A549 (cell line): ENCODE measurements around the gene UBE2G2. TPM values are rescaled to one million over a fixed set of nuclear protein-coding genes. Genes with fewer than 3 reads are reported as not detected.

Experiments
- ATAC-seq, 2 experiments: fragments of 200-7000 bp in 1 of 2; fragments of >200 bp in 1 of 2; cut with Nextera tagmentation in 1 of 2; cut with Tn5 transposase in 1 of 2; 3 replicates each; pipeline versions ENCODE4 v1.8.0 to v1.9.1; 2018 to 2020; ENCODE audit warnings: mild to moderate bottlenecking in 1 of 2, moderate library complexity in 1 of 2
- CTCF ChIA-PET: fragments of 300-600 bp; sonication (Branson Sonifier 250); formaldehyde crosslinking; extraction: SDS; loops from one replicate; lab custom pipeline; 2021; ENCODE audit warnings: antibody characterized with exemption, inconsistent platforms; lab: Yijun Ruan, JAX
- POLR2A ChIA-PET: fragments of 350-600 bp; formaldehyde crosslinking; extraction: SDS; loops from one replicate; lab custom pipeline; 2021; ENCODE audit warnings: antibody characterized with exemption, inconsistent platforms; lab: Yijun Ruan, JAX
- DNase-seq, 2 experiments: peaks; one replicate each; pipeline versions ENCODE4 v3.0.0 to v3.0.0-alpha.2; 2011 to 2016; ENCODE audit warnings: low read depth in 1 of 2, low spot score in 1 of 2
- FAIRE-seq: peaks from 2 replicates; lab custom pipeline; 2011; peaks lifted over from hg19 to GRCh38; lab: Jason Lieb, UNC
- H3K27ac ChIP-seq, 2 experiments: fragments of >200 bp; sonication (Bioruptor Twin); formaldehyde crosslinking; 3 replicates each; pipeline ENCODE4 v1.5.1; 2016 to 2017
- H3K4me1 ChIP-seq: fragments of >200 bp; sonication (Bioruptor Twin); formaldehyde crosslinking; 3 replicates; pipeline ENCODE4 v1.6.1; 2016
- H3K4me2 ChIP-seq: fragments of >200 bp; sonication (Bioruptor Twin); formaldehyde crosslinking; 3 replicates; pipeline ENCODE4 v1.6.1; 2016
- H3K4me3 ChIP-seq: fragments of >200 bp; sonication (Bioruptor Twin); formaldehyde crosslinking; 3 replicates; pipeline ENCODE4 v1.5.1; 2016
- H3K9me3 ChIP-seq: fragments of >200 bp; sonication (Bioruptor Twin); formaldehyde crosslinking; 3 replicates; pipeline ENCODE4 v1.6.1; 2016
- BHLHE40 ChIP-seq: IDR thresholded peaks from 2 replicates; pipeline ENCODE4 v1.6.1; 2012; ENCODE audit warnings: low read depth, low read length, inconsistent platforms
- CHD2 ChIP-seq: fragments of 150-350 bp; IDR thresholded peaks from 2 replicates; pipeline ENCODE4 v1.6.1; 2014; ENCODE audit warnings: low read length; ENCODE audit not compliant: partially characterized antibody
- ESRRA ChIP-seq: fragments of 150-350 bp; IDR thresholded peaks from 2 replicates; pipeline ENCODE4 v1.6.1; 2014; ENCODE audit warnings: mild to moderate bottlenecking, low read length, borderline replicate concordance
- GATA3 ChIP-seq: IDR thresholded peaks from 2 replicates; pipeline ENCODE4 v1.6.1; 2012; ENCODE audit warnings: borderline replicate concordance
- HDAC2 ChIP-seq: fragments of 200-600 bp; sonication (generic); IDR thresholded peaks from 2 replicates; pipeline ENCODE4 v1.6.1; 2016
- HOXB13 ChIP-seq: fragments of 250-450 bp; sonication (Bioruptor Pico); IDR thresholded peaks from 2 replicates; pipeline ENCODE4 v1.5.0; 2020; ENCODE audit warnings: low read depth, mild to moderate bottlenecking, moderate library complexity
- HOXB5 ChIP-seq: fragments of 250-450 bp; sonication (Bioruptor Pico); IDR thresholded peaks from 2 replicates; pipeline ENCODE4 v1.5.0; 2020; ENCODE audit warnings: mild to moderate bottlenecking, moderate library complexity
- JUN ChIP-seq, 2 experiments: fragments of >200 bp; sonication (Bioruptor Twin); formaldehyde crosslinking; IDR thresholded peaks; 2 replicates in 1 of 2; 3 replicates in 1 of 2; pipeline ENCODE4 v1.6.1; 2016 to 2017
- KDM5A ChIP-seq: fragments of 200-600 bp; sonication (generic); IDR thresholded peaks from 2 replicates; pipeline ENCODE4 v1.6.1; 2016; ENCODE audit warnings: antibody characterized with exemption, mild to moderate bottlenecking
- RARB ChIP-seq: fragments of 250-450 bp; sonication (Bioruptor Pico); IDR thresholded peaks from 2 replicates; pipeline ENCODE4 v1.8.0; 2021; ENCODE audit warnings: mild to moderate bottlenecking, moderate library complexity
- RCOR1 ChIP-seq: fragments of 150-350 bp; IDR thresholded peaks from 2 replicates; pipeline ENCODE4 v1.6.1; 2014; ENCODE audit warnings: antibody characterized with exemption, low read length, low read depth
- RFX5 ChIP-seq: fragments of 450-650 bp; IDR thresholded peaks from 2 replicates; pipeline ENCODE4 v1.7.1; 2014; ENCODE audit warnings: antibody characterized with exemption, mild to moderate bottlenecking, moderate library complexity
- RNF2 ChIP-seq: fragments of 200-600 bp; sonication (generic); IDR thresholded peaks from 2 replicates; pipeline ENCODE4 v1.6.1; 2016; ENCODE audit warnings: low read depth, mild to moderate bottlenecking, antibody characterized with exemption, moderate library complexity, borderline replicate concordance
- SREBF2 ChIP-seq: fragments of 450-650 bp; IDR thresholded peaks from 2 replicates; pipeline ENCODE4 v1.6.1; 2014; ENCODE audit warnings: mild to moderate bottlenecking, moderate library complexity
- TFCP2L1 ChIP-seq: fragments of 250-450 bp; sonication (Bioruptor Pico); IDR thresholded peaks from 2 replicates; pipeline ENCODE4 v1.5.0; 2021; ENCODE audit warnings: mild to moderate bottlenecking
- ZFP36 ChIP-seq: fragments of 450-650 bp; IDR thresholded peaks from 2 replicates; pipeline ENCODE4 v1.6.1; 2014; ENCODE audit warnings: borderline replicate concordance; ENCODE audit not compliant: partially characterized antibody
- whole genome bisulfite sequencing: methylation state at CpG from one replicate; pipeline ENCODE4 v1.1.6; 2017; ENCODE audit errors: missing lambda C conversion rate; 5-methylcytosine and 5-hydroxymethylcytosine counted together
- polyA plus RNA-seq, 4 experiments: library from polyadenylated mRNA; depleted of rRNA in 3 of 4; stranded (reverse); fragments of >200 nt; fragmentation: RNase III in 1 of 4; extraction: RNeasy Plus Mini Kit Qiagen cat#74134 plus additional on column Dnase treatment in 1 of 4; gene quantifications; 2 replicates in 3 of 4; 3 replicates in 1 of 4; pipeline ENCODE4 v1.2.3, GENCODE V29; 2011 to 2017
- TF ChIP-seq, protein P1 (sequence below): fragments of 450-650 bp; IDR thresholded peaks from 2 replicates; pipeline ENCODE4 v1.6.1; 2014; ENCODE audit warnings: antibody characterized with exemption
- TF ChIP-seq, protein P2 (sequence below): fragments of 250-450 bp; sonication (Bioruptor Pico); IDR thresholded peaks from 2 replicates; pipeline ENCODE4 v1.5.0; 2020; ENCODE audit warnings: low read depth, mild to moderate bottlenecking, moderate library complexity
- TF ChIP-seq, protein P3 (sequence below): fragments of >200 bp; sonication (Bioruptor Twin); formaldehyde crosslinking; IDR thresholded peaks from 2 replicates; pipeline ENCODE4 v1.6.1; 2016
- TF ChIP-seq, protein P4 (sequence below): fragments of >200 bp; sonication (Bioruptor Twin); formaldehyde crosslinking; IDR thresholded peaks from 3 replicates; pipeline ENCODE4 v1.6.1; 2016

UBE2G2 gene
- polyA plus RNA-seq, 2 of the 4 experiments (the other 2 are of a cell fraction): 56.9 to 68.2 TPM

DNA sequence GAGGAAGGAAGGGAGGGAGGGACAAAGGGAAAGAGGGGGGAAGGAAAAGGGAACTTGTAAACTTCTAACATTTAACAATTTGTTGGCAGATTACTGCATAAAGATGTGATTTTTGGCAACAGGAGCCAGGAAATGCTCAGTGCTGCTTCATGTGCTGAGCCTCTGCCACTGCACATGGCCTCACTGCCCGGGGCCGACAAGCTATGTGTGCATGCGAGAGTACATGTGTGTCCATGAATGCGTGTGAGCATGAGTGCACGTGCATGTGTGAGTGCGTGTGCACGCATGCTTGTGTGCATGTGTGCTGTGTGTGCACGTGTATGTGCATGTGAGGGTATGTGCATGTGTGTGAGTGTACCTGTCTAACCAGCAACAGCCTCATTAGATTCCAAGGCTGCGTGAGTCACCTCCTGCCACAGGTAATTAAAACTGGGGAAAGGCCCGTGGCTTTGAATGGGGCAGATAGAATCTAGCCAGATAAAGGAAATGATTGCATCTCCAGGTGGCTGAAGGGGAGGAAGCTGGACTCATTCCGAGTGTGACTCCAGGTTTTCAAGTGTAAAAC is 48.9 kb downstream of the UBE2G2 start:
- no peak for ATAC-seq
- CTCF ChIA-PET: interaction anchor here (1.0 to 1.2 kb wide), 3 partner anchors 10 to 243 kb away, joined by 3 read pairs; no protein-coding TSS in a partner anchor
- WGBS: 68% methylated on average over 11 of the region's 11 CpGs
- Histone ChIP-seq H3K4me3 (no peak overlapping the region), H3K4me2 (no peak overlapping the region), H3K4me1 (no peaks in the 10 kb centered on the region), H3K27ac (no peak overlapping the region), H3K9me3 (no peaks in the 10 kb centered on the region)
- POLR2A ChIA-PET: no interaction called here
- DNase-seq: no peak
- FAIRE-seq: no peak
- TF ChIP-seq HDAC2 (no peak), HOXB5 (no peak), JUN (IDR thresholded peaks at IDR 0.05) (no peak), RARB (CRISPR knock-in tag) (no peak), GATA3 (no peak)
- TF ChIP-seq, protein P1, sequence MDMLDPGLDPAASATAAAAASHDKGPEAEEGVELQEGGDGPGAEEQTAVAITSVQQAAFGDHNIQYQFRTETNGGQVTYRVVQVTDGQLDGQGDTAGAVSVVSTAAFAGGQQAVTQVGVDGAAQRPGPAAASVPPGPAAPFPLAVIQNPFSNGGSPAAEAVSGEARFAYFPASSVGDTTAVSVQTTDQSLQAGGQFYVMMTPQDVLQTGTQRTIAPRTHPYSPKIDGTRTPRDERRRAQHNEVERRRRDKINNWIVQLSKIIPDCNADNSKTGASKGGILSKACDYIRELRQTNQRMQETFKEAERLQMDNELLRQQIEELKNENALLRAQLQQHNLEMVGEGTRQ: no peak

DNA sequence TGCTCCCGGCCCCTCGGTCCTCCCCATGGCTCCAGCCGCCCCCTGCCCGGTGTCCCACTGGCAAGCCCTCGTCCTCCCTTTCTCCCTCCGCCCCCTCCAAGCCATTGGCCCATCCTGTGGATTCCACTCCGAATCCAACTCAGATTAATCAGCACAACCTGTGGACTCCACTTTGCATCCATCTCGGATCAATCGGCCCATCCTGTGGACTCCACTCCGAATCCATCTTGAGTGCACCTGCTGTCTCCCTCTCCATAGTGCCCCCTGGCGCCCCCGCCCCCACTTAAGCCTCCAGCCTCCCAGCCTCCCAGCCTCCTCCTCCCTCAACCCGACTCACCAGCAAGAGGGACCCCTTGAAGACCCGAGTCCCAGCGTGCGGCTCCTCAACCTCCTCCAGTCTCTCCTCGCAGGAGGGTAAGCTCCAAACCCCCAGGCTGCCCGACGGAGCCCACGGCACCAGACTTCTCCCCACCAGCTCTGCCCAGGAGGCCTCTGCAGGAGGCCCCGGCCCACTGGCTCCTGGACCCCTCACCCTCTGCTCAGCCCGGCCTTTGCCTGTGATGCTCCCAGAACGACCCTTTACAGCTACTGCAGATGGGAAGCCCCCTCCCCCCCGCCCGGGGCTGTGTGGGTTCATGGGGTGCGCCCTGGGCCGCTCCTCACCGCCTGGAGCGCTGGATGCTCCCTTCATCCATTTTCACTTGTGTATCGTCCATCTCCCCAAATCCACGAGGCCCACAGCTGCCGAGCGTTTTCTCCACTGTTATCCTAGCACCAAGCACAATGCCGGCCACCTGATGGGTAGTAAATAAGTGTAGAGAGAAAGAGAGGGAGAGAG is 49.6 kb downstream of the UBE2G2 start:
- H3K4me2 ChIP-seq: no peak overlapping the region

DNA sequence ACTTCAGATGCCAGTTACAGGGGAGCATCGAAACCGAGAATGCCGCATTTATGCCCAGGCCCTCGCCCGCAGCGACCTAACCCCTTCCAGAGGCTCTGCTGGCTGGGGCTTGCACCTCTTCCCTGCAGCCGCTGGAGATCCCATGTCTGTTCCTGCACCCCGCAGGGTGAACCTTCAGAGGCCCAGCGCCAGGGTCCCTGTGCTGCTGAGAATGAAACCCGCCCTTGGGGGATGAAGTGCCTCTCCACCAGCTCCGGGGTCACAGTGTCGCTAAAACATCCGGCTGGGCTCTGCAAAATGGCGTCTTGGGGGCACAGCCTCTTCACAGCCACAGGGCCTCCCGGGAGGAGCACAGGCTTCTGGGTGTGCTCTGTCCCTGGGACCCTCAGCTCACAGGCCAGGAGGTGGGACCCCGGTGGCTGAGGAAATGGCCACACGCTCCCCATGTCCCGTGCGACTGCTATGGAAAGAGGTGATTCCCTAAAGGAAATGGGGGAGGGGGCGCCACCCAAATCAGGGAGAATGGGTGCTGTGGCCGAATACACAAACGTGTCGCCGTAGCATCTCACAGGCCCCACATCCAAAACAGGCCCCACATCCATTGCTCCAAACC is 50.3 kb downstream of the UBE2G2 start:
- no peaks in the 10 kb centered on the region for H3K9me3 ChIP-seq
- DNase-seq (no peak), FAIRE-seq (no peak), ATAC-seq (no peak)
- no peak overlapping the region for H3K27ac ChIP-seq
- H3K4me3 ChIP-seq: no peak overlapping the region
- H3K4me2 ChIP-seq: no peak overlapping the region
- TF ChIP-seq BHLHE40 (no peak), HOXB13 (no peak), GATA3 (no peak), CHD2 (no peak), KDM5A (no peak), ZFP36 (no peak)
- ChIA-PET POLR2A (no interaction called here), CTCF (interaction anchor here (1.2 to 1.6 kb wide), 2 partner anchors 9 to 204 kb away, joined by 3 to 5 read pairs; no protein-coding TSS in a partner anchor)
- WGBS: 73% methylated on average over 12 of the region's 24 CpGs
- no peaks in the 10 kb centered on the region for H3K4me1 ChIP-seq

More for the DNA sequence above, 49.6 kb downstream of the UBE2G2 start:
- POLR2A ChIA-PET: no interaction called here
- no peaks in the 10 kb centered on the region for H3K9me3 ChIP-seq
- CTCF ChIA-PET: interaction anchor here (1.0 to 1.6 kb wide), 4 partner anchors 9 to 243 kb away, joined by 3 to 5 read pairs (median 3); no protein-coding TSS in a partner anchor
- no peak for DNase-seq
- no peak for TF ChIP-seq RFX5
- TF ChIP-seq, protein P2, sequence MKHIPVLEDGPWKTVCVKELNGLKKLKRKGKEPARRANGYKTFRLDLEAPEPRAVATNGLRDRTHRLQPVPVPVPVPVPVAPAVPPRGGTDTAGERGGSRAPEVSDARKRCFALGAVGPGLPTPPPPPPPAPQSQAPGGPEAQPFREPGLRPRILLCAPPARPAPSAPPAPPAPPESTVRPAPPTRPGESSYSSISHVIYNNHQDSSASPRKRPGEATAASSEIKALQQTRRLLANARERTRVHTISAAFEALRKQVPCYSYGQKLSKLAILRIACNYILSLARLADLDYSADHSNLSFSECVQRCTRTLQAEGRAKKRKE (CRISPR knock-in tag): no peak
- no peak for TF ChIP-seq RCOR1
- TF ChIP-seq, protein P3, sequence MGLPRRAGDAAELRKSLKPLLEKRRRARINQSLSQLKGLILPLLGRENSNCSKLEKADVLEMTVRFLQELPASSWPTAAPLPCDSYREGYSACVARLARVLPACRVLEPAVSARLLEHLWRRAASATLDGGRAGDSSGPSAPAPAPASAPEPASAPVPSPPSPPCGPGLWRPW: no peak
- TF ChIP-seq HOXB5: no peak
- no peak for TF ChIP-seq TFCP2L1 (CRISPR knock-in tag)
- TF ChIP-seq, protein P4, sequence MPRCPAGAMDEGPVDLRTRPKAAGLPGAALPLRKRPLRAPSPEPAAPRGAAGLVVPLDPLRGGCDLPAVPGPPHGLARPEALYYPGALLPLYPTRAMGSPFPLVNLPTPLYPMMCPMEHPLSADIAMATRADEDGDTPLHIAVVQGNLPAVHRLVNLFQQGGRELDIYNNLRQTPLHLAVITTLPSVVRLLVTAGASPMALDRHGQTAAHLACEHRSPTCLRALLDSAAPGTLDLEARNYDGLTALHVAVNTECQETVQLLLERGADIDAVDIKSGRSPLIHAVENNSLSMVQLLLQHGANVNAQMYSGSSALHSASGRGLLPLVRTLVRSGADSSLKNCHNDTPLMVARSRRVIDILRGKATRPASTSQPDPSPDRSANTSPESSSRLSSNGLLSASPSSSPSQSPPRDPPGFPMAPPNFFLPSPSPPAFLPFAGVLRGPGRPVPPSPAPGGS: no peak
- no peak for TF ChIP-seq RNF2
- TF ChIP-seq ESRRA: no peak
- no peak for TF ChIP-seq SREBF2
- TF ChIP-seq, all 56 proteins: peak for 0
- no peak overlapping the region for H3K4me3 ChIP-seq
- ATAC-seq (no peak), FAIRE-seq (no peak)
- WGBS: 54% methylated on average over 12 of the region's 34 CpGs
- H3K27ac ChIP-seq: no peak overlapping the region
- no peaks in the 10 kb centered on the region for H3K4me1 ChIP-seq
